Measurements from ENCODE around the gene NANS. TPM values are rescaled to one million over a fixed set of nuclear protein-coding genes. Genes with fewer than 3 reads are reported as not detected.

Gene NANS
- total RNA-seq, 1 experiment from 2014 or later: 48.9 TPM

DNA sequence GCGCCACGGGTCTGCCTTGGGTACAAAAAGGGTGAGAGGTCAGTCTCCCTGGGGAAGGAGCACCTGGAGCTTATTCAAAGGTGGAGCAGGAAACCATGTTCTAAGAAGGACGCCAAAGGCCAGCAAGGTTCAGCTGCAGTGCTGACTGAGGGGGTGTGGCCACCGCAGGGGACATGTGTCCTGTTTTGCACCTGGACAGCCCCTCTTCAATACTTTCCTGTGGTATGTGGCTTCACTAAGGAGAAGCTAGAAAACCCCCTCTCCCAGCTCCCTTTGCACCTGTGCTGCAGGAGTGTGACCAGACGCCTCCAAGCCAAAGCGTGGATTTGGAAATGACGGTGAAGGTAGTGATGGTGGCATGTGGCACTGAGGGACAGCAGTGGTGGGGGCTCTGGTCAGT, 38.9 kb downstream of the NANS start:
- ChIA-PET POLR2A (no interaction called here), RAD21 (ENCODE audit: low non-redundant PET in 1 of 2, low total read pairs in 2 of 2, uncharacterized antibody in 2 of 2, unreplicated experiment in 2 of 2) (no interaction called here), CTCF (no interaction called here)
- Histone ChIP-seq H3K4me3 (replicated peaks in 1 of 2; ENCODE audit: low read depth in 1 of 2, low read length in 2 of 2) (no peak overlapping the region), H3K4me1 (ENCODE audit: control insufficient read depth in 1 of 2, insufficient read depth in 2 of 2, low read length in 2 of 2) (no peaks in the 10 kb centered on the region), H3K9ac (ENCODE audit: low read length) (no peak overlapping the region), H2AFZ (ENCODE audit: low read depth, low read length, poor library complexity, severe bottlenecking) (no peak overlapping the region), H3K79me2 (ENCODE audit: insufficient read depth, low read length) (no peaks in the 10 kb centered on the region), H3K9me3 (ENCODE audit: control insufficient read depth in 1 of 2, insufficient read depth in 1 of 2, low read depth in 1 of 2, low read length in 2 of 2) (no peaks in the 10 kb centered on the region), H4K20me1 (ENCODE audit: insufficient read depth) (no peaks in the 10 kb centered on the region), H3K27me3 (ENCODE audit: insufficient read depth, low read length) (no peaks in the 10 kb centered on the region), H3K27ac (ENCODE audit: low read depth, low read length) (no peak overlapping the region), H3K36me3 (ENCODE audit: control insufficient read depth in 1 of 2, insufficient read depth in 2 of 2, low read length in 2 of 2) (0 out of 4 replicates have a peak, but pooled peaks cover 0 to 6% of the 10 kb centered on the region in 2 experiments), H3K4me2 (ENCODE audit: low read length) (no peak overlapping the region), H3K9me2 (ENCODE audit: insufficient read depth) (no peaks in the 10 kb centered on the region)
- ATAC-seq (no peak), DNase-seq (ENCODE audit: low read depth, low spot score) (no peak)
- TF ChIP-seq, protein P1, sequence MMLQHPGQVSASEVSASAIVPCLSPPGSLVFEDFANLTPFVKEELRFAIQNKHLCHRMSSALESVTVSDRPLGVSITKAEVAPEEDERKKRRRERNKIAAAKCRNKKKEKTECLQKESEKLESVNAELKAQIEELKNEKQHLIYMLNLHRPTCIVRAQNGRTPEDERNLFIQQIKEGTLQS (IDR thresholded peaks at IDR 0.05): no peak
- TF ChIP-seq CEBPB (IDR thresholded peaks at IDR 0.05; ENCODE audit: low read depth): no peak
- no peak for TF ChIP-seq SP1 (IDR thresholded peaks at IDR 0.05; ENCODE audit: low read depth)
- TF ChIP-seq EGR1 (IDR thresholded peaks at IDR 0.05; ENCODE audit: low read depth): no peak
- no peak for TF ChIP-seq ZNF274 (IDR thresholded peaks at IDR 0.05; ENCODE audit: low read depth, low read length)
- no peak for TF ChIP-seq POLR2AphosphoS5 (IDR thresholded peaks at IDR 0.05; ENCODE audit: low read depth, low read length)
- TF ChIP-seq RAD21 (IDR thresholded peaks at IDR 0.05; ENCODE audit: low read depth): no peak
- TF ChIP-seq POLR2A (IDR thresholded peaks at IDR 0.05; ENCODE audit: borderline replicate concordance, extremely low read depth, insufficient read depth, insufficient read length): no peak
- no TSS peak for BruUV-seq (replicated peaks)
- intact Hi-C loops (cut with micrococcal nuclease): no loop called here

DNA sequence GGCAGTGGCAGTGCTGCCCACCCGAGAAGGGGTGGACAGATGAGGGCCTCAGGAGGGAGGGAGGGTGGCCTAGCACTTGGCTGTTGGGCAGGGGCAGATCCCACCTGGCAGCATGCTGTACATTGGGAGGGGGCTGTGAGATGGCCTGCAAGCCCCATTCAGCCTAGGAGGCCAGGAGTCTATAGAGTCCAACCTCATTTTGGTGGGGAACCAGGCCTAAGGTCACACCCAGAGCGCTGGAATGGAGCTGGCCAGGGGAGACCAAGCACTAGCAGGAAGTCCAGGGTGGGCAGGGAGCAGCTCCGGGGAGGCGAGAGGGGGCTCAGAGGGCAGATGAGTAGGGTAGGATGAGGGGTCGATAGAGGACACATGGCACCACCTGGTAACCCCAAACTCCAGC, 39.6 kb downstream of the NANS start:
- Histone ChIP-seq H3K9me2 (ENCODE audit: insufficient read depth) (no peaks in the 10 kb centered on the region), H3K4me1 (ENCODE audit: control insufficient read depth in 1 of 2, insufficient read depth in 2 of 2, low read length in 2 of 2) (no peaks in the 10 kb centered on the region), H3K79me2 (ENCODE audit: insufficient read depth, low read length) (no peaks in the 10 kb centered on the region), H3K9ac (ENCODE audit: low read length) (no peak overlapping the region), H3K4me3 (replicated peaks in 1 of 2; ENCODE audit: low read depth in 1 of 2, low read length in 2 of 2) (no peak overlapping the region), H4K20me1 (ENCODE audit: insufficient read depth) (no peaks in the 10 kb centered on the region), H3K27me3 (ENCODE audit: insufficient read depth, low read length) (no peaks in the 10 kb centered on the region), H3K4me2 (ENCODE audit: low read length) (no peak overlapping the region), H3K36me3 (ENCODE audit: control insufficient read depth in 1 of 2, insufficient read depth in 2 of 2, low read length in 2 of 2) (0 out of 4 replicates have a peak, but pooled peaks cover 0 to 6% of the 10 kb centered on the region in 2 experiments), H3K9me3 (ENCODE audit: control insufficient read depth in 1 of 2, insufficient read depth in 1 of 2, low read depth in 1 of 2, low read length in 2 of 2) (no peaks in the 10 kb centered on the region), H2AFZ (ENCODE audit: low read depth, low read length, poor library complexity, severe bottlenecking) (no peak overlapping the region), H3K27ac (ENCODE audit: low read depth, low read length) (no peak overlapping the region)
- no peak for ATAC-seq
- no peak for TF ChIP-seq ZFX (IDR thresholded peaks at IDR 0.05)
- TF ChIP-seq, protein P2, sequence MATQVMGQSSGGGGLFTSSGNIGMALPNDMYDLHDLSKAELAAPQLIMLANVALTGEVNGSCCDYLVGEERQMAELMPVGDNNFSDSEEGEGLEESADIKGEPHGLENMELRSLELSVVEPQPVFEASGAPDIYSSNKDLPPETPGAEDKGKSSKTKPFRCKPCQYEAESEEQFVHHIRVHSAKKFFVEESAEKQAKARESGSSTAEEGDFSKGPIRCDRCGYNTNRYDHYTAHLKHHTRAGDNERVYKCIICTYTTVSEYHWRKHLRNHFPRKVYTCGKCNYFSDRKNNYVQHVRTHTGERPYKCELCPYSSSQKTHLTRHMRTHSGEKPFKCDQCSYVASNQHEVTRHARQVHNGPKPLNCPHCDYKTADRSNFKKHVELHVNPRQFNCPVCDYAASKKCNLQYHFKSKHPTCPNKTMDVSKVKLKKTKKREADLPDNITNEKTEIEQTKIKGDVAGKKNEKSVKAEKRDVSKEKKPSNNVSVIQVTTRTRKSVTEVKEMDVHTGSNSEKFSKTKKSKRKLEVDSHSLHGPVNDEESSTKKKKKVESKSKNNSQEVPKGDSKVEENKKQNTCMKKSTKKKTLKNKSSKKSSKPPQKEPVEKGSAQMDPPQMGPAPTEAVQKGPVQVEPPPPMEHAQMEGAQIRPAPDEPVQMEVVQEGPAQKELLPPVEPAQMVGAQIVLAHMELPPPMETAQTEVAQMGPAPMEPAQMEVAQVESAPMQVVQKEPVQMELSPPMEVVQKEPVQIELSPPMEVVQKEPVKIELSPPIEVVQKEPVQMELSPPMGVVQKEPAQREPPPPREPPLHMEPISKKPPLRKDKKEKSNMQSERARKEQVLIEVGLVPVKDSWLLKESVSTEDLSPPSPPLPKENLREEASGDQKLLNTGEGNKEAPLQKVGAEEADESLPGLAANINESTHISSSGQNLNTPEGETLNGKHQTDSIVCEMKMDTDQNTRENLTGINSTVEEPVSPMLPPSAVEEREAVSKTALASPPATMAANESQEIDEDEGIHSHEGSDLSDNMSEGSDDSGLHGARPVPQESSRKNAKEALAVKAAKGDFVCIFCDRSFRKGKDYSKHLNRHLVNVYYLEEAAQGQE (IDR thresholded peaks at IDR 0.05; ENCODE audit: low read depth): no peak
- no peak for TF ChIP-seq EZH2phosphoT487 (IDR thresholded peaks at IDR 0.05; ENCODE audit: borderline replicate concordance)
- TF ChIP-seq EGR1 (IDR thresholded peaks at IDR 0.05; ENCODE audit: low read depth): no peak
- TF ChIP-seq SRF (IDR thresholded peaks at IDR 0.05; ENCODE audit: low read depth): no peak
- TF ChIP-seq EZH2 (IDR thresholded peaks at IDR 0.05): no peak
- TF ChIP-seq CEBPB (IDR thresholded peaks at IDR 0.05; ENCODE audit: low read depth): no peak
- TF ChIP-seq, protein P3, sequence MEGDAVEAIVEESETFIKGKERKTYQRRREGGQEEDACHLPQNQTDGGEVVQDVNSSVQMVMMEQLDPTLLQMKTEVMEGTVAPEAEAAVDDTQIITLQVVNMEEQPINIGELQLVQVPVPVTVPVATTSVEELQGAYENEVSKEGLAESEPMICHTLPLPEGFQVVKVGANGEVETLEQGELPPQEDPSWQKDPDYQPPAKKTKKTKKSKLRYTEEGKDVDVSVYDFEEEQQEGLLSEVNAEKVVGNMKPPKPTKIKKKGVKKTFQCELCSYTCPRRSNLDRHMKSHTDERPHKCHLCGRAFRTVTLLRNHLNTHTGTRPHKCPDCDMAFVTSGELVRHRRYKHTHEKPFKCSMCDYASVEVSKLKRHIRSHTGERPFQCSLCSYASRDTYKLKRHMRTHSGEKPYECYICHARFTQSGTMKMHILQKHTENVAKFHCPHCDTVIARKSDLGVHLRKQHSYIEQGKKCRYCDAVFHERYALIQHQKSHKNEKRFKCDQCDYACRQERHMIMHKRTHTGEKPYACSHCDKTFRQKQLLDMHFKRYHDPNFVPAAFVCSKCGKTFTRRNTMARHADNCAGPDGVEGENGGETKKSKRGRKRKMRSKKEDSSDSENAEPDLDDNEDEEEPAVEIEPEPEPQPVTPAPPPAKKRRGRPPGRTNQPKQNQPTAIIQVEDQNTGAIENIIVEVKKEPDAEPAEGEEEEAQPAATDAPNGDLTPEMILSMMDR (IDR thresholded peaks at IDR 0.05 in 2 of 3, conservative IDR thresholded peaks at IDR 0.05 in 1 of 3; ENCODE audit: borderline replicate concordance in 1 of 3, insufficient read depth in 1 of 3, low read depth in 2 of 3, low read length in 2 of 3): no peak
- no peak for TF ChIP-seq ELF1 (IDR thresholded peaks at IDR 0.05; ENCODE audit: borderline replicate concordance, low read depth)
- BruUV-seq (replicated peaks): no TSS peak
- POLR2A ChIA-PET: no interaction called here
- RAD21 ChIA-PET (ENCODE audit: low non-redundant PET in 1 of 2, low total read pairs in 2 of 2, uncharacterized antibody in 2 of 2, unreplicated experiment in 2 of 2): no interaction called here
- intact Hi-C loops (cut with micrococcal nuclease): no loop called here
- CTCF ChIA-PET: no interaction called here
- no peak for DNase-seq (ENCODE audit: low read depth, low spot score)

All from HCT116 (cell line).